Panc1 (cell line): ENCODE results near the gene RPN2. TPM values are rescaled to one million over a fixed set of nuclear protein-coding genes. Genes with fewer than 3 reads are reported as not detected.

Experiments
- ATAC-seq: fragments of 200-7000 bp; cut with Tn5 transposase; 2 replicates; pipeline ENCODE4 v1.9.1; 2020; ENCODE audit warnings: mild to moderate bottlenecking, moderate library complexity
- BruUV-seq: library from RNA; stranded (reverse); fragments of 400-500 nt; replicated peaks from 2 replicates; lab custom pipeline; 2021; lab: Mats Ljungman, UMichigan
- CTCF ChIA-PET: fragments of 300-600 bp; sonication (Branson Sonifier 250); formaldehyde crosslinking; loops from one replicate; lab custom pipeline; 2022; ENCODE audit warnings: antibody characterized with exemption; lab: Charles Lee
- POLR2A ChIA-PET: fragments of 300-600 bp; sonication (Branson Sonifier 250); formaldehyde crosslinking; loops from one replicate; lab custom pipeline; 2022; ENCODE audit warnings: antibody characterized with exemption; lab: Charles Lee
- DNase-seq: peaks from one replicate; pipeline ENCODE4 v3.0.0-alpha.2; 2010; ENCODE audit warnings: low read depth, low spot score
- H3K27ac ChIP-seq: 2 replicates; pipeline ENCODE4 v1.5.1; 2011; ENCODE audit warnings: mild to moderate bottlenecking, low read length, inconsistent platforms
- H3K27me3 ChIP-seq: fragments of 200-500 bp; sonication (Bioruptor generic); 2 replicates; pipeline ENCODE4 v1.6.0; 2014; ENCODE audit warnings: low read length, inconsistent platforms; ENCODE audit not compliant: control insufficient read depth, insufficient read depth
- H3K36me3 ChIP-seq: fragments of 200-500 bp; sonication (Bioruptor generic); 2 replicates; pipeline ENCODE4 v1.5.1; 2014; ENCODE audit warnings: inconsistent platforms, mild to moderate bottlenecking, low read length, moderate library complexity; ENCODE audit not compliant: control insufficient read depth, insufficient read depth
- H3K4me1 ChIP-seq: 2 replicates; pipeline ENCODE4 v1.5.1; 2011; ENCODE audit warnings: inconsistent platforms, mild to moderate bottlenecking, low read length, moderate library complexity; ENCODE audit not compliant: control insufficient read depth, insufficient read depth
- H3K4me3 ChIP-seq, 2 experiments: 2 replicates each; pipeline ENCODE4 v1.5.1; 2011 to 2012; ENCODE audit warnings: low read depth in 2 of 2, low read length in 2 of 2, mild to moderate bottlenecking in 2 of 2, inconsistent platforms in 1 of 2, moderate library complexity in 1 of 2
- H3K9me3 ChIP-seq: fragments of 200-500 bp; sonication (Bioruptor generic); 2 replicates; pipeline ENCODE4 v1.5.1; 2014; ENCODE audit warnings: low read depth, mild to moderate bottlenecking, inconsistent platforms, low read length, moderate library complexity; ENCODE audit not compliant: control insufficient read depth, insufficient read depth
- POLR2AphosphoS5 ChIP-seq: IDR thresholded peaks from 2 replicates; pipeline ENCODE4 v1.6.1; 2012; ENCODE audit warnings: mild to moderate bottlenecking, low read depth, low read length, moderate library complexity
- SIN3A ChIP-seq: IDR thresholded peaks from 2 replicates; pipeline ENCODE4 v1.6.1; 2012; ENCODE audit warnings: low read depth, mild to moderate bottlenecking, low read length, moderate library complexity, borderline replicate concordance; ENCODE audit not compliant: insufficient read depth
- TCF7L2 ChIP-seq: IDR thresholded peaks from 2 replicates; pipeline ENCODE4 v1.6.1; 2011; ENCODE audit warnings: mild to moderate bottlenecking, low read depth, low read length, inconsistent platforms
- in situ Hi-C: cut with HindIII; loops from 2 replicates; pipeline ENCODE4 v1.10.0; 2016; ENCODE audit warnings: low sequenced_read_pairs, low pct_unique_long_range_greater_than_20kb
- intact Hi-C: fragments of 100-400 bp; cut with micrococcal nuclease; formaldehyde crosslinking; loops from one replicate; pipeline ENCODE4 v1.10.0; 2022; ENCODE audit not compliant: unreplicated experiment
- total RNA-seq: library from RNA; stranded (reverse); gene quantifications from one replicate; pipeline ENCODE4 v1.2.1, GENCODE V29; 2021; ENCODE audit not compliant: unreplicated experiment
- TF ChIP-seq, protein P1 (sequence below), 2 experiments: IDR thresholded peaks; 2 replicates each; pipeline ENCODE4 v1.6.1; 2011 to 2012; ENCODE audit warnings: low read depth in 2 of 2, control low read depth in 1 of 2, low read length in 1 of 2, mild to moderate bottlenecking in 1 of 2, moderate library complexity in 1 of 2; ENCODE audit not compliant: insufficient read depth in 1 of 2
- TF ChIP-seq, protein P2 (sequence below): fragments of 450-650 bp; IDR thresholded peaks from 2 replicates; pipeline ENCODE4 v1.5.1; 2017; ENCODE audit warnings: mild to moderate bottlenecking

RPN2 gene
- total RNA-seq, 1 experiment from 2014 or later: 250 TPM

DNA sequence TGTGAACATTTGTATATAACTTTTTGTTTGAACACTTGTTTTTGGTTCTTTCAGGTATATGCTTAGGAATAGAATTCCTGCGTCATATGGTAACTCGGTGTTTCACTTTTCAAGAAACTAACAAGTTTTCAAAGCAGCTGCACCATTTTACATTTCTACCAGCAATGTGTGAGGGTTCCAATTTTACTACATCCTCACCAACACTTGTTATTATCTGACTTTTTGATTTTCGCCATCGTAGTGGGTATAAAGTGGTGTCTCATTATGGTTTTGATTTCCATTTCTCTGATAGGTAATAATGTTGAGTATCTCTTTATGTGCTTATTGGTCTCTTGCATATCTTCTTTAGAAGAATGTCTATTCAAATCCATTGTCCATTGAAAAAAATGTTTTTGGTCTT is 39.8 kb downstream of the RPN2 start:
- CTCF ChIA-PET: no interaction called here
- peaks cover 26% of the 10 kb centered on the region for H3K36me3 ChIP-seq
- no peaks in the 10 kb centered on the region for H3K27me3 ChIP-seq
- no peaks in the 10 kb centered on the region for H3K4me1 ChIP-seq
- BruUV-seq: no TSS peak
- POLR2A ChIA-PET: no interaction called here
- DNase-seq: no peak
- no peak overlapping the region for H3K4me3 ChIP-seq
- H3K9me3 ChIP-seq: no peaks in the 10 kb centered on the region
- no peak for ATAC-seq
- TF ChIP-seq TCF7L2 (no peak), SIN3A (no peak), POLR2AphosphoS5 (no peak)
- TF ChIP-seq, protein P1, sequence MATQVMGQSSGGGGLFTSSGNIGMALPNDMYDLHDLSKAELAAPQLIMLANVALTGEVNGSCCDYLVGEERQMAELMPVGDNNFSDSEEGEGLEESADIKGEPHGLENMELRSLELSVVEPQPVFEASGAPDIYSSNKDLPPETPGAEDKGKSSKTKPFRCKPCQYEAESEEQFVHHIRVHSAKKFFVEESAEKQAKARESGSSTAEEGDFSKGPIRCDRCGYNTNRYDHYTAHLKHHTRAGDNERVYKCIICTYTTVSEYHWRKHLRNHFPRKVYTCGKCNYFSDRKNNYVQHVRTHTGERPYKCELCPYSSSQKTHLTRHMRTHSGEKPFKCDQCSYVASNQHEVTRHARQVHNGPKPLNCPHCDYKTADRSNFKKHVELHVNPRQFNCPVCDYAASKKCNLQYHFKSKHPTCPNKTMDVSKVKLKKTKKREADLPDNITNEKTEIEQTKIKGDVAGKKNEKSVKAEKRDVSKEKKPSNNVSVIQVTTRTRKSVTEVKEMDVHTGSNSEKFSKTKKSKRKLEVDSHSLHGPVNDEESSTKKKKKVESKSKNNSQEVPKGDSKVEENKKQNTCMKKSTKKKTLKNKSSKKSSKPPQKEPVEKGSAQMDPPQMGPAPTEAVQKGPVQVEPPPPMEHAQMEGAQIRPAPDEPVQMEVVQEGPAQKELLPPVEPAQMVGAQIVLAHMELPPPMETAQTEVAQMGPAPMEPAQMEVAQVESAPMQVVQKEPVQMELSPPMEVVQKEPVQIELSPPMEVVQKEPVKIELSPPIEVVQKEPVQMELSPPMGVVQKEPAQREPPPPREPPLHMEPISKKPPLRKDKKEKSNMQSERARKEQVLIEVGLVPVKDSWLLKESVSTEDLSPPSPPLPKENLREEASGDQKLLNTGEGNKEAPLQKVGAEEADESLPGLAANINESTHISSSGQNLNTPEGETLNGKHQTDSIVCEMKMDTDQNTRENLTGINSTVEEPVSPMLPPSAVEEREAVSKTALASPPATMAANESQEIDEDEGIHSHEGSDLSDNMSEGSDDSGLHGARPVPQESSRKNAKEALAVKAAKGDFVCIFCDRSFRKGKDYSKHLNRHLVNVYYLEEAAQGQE (IDR thresholded peaks at IDR 0.05; ENCODE audit: insufficient read depth in 1 of 2, low read depth in 2 of 2, low read length in 1 of 2): no peak
- TF ChIP-seq, protein P2, sequence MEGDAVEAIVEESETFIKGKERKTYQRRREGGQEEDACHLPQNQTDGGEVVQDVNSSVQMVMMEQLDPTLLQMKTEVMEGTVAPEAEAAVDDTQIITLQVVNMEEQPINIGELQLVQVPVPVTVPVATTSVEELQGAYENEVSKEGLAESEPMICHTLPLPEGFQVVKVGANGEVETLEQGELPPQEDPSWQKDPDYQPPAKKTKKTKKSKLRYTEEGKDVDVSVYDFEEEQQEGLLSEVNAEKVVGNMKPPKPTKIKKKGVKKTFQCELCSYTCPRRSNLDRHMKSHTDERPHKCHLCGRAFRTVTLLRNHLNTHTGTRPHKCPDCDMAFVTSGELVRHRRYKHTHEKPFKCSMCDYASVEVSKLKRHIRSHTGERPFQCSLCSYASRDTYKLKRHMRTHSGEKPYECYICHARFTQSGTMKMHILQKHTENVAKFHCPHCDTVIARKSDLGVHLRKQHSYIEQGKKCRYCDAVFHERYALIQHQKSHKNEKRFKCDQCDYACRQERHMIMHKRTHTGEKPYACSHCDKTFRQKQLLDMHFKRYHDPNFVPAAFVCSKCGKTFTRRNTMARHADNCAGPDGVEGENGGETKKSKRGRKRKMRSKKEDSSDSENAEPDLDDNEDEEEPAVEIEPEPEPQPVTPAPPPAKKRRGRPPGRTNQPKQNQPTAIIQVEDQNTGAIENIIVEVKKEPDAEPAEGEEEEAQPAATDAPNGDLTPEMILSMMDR: no peak
- in situ Hi-C loops: no loop called here
- intact Hi-C loops: no loop called here
- no peak overlapping the region for H3K27ac ChIP-seq

DNA sequence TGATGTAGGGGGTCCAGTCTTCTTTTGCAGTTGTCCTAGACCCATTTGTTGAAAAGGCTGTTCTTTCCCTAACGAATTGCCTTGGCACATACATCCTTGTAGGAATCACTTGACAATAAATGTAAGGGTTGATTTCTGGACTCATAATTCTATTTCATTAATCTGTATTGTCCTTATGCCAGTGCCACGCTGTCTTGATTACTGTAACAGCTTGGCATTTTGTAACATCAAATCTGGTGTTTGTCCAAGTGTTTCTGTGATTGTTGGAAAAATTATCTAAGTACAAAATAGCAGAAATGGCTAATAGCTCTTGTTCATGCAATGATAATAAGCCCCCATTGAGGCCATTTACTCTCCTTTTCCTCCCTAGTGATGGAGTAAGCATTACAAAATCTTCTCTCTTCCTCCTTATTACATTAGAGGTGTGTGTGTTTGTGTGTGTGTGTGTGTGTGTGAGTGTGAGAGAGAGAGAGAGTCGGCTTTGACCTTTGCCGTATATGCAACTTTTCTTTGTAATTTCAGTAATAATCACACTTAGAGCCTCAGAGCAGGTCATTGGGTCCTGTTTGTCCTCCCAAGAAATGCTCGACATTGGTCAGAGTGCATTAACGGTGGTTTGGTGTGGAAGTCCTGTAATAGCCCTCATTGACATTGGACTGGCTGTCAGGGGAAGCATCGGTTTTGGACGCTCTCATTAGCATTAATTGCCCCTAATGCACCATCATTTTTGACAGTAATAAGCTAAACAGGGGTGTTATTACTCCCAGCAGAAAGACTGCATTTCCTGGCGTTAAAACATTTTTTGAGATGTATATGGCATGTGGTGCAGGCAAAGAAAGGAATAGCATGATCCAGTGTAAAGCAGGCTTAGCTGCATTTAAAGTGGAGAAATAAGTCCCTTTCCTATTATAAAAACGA is 40.9 kb downstream of the RPN2 start:
- in situ Hi-C loops (no loop called here), intact Hi-C loops (no loop called here)
- ATAC-seq (no peak), DNase-seq (no peak)
- Histone ChIP-seq H3K27me3 (no peaks in the 10 kb centered on the region), H3K4me3 (no peak overlapping the region), H3K36me3 (peaks cover 34% of the 10 kb centered on the region), H3K4me1 (no peaks in the 10 kb centered on the region), H3K9me3 (no peaks in the 10 kb centered on the region), H3K27ac (no peak overlapping the region)
- POLR2A ChIA-PET: no interaction called here
- no TSS peak for BruUV-seq
- TF ChIP-seq, protein P1 (IDR thresholded peaks at IDR 0.05; ENCODE audit: insufficient read depth in 1 of 2, low read depth in 2 of 2, low read length in 1 of 2): no peak
- TF ChIP-seq SIN3A: no peak
- no peak for TF ChIP-seq POLR2AphosphoS5
- TF ChIP-seq, protein P2: no peak
- TF ChIP-seq TCF7L2: no peak
- CTCF ChIA-PET: interaction anchor here (0.7 kb wide), 1 partner anchor 306 kb away, joined by 3 read pairs; no protein-coding TSS in a partner anchor
